GM19397 (cell line): Measurements from ENCODE around the gene GUCY1A1.
"Not testable (repeated sequence)": the region's sequence is repeated elsewhere in the genome, so short reads cannot be mapped to it uniquely, and the experiment has no call there.

Source experiments
- ATAC-seq: cut with Tn5 transposase; IDR thresholded peaks from one replicate; pipeline ENCODE4 v1.9.1; 2021; ENCODE audit warnings: mild to moderate bottlenecking, moderate library complexity; ENCODE audit not compliant: unreplicated experiment

Gene GUCY1A1, protein sequence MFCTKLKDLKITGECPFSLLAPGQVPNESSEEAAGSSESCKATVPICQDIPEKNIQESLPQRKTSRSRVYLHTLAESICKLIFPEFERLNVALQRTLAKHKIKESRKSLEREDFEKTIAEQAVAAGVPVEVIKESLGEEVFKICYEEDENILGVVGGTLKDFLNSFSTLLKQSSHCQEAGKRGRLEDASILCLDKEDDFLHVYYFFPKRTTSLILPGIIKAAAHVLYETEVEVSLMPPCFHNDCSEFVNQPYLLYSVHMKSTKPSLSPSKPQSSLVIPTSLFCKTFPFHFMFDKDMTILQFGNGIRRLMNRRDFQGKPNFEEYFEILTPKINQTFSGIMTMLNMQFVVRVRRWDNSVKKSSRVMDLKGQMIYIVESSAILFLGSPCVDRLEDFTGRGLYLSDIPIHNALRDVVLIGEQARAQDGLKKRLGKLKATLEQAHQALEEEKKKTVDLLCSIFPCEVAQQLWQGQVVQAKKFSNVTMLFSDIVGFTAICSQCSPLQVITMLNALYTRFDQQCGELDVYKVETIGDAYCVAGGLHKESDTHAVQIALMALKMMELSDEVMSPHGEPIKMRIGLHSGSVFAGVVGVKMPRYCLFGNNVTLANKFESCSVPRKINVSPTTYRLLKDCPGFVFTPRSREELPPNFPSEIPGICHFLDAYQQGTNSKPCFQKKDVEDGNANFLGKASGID

DNA sequence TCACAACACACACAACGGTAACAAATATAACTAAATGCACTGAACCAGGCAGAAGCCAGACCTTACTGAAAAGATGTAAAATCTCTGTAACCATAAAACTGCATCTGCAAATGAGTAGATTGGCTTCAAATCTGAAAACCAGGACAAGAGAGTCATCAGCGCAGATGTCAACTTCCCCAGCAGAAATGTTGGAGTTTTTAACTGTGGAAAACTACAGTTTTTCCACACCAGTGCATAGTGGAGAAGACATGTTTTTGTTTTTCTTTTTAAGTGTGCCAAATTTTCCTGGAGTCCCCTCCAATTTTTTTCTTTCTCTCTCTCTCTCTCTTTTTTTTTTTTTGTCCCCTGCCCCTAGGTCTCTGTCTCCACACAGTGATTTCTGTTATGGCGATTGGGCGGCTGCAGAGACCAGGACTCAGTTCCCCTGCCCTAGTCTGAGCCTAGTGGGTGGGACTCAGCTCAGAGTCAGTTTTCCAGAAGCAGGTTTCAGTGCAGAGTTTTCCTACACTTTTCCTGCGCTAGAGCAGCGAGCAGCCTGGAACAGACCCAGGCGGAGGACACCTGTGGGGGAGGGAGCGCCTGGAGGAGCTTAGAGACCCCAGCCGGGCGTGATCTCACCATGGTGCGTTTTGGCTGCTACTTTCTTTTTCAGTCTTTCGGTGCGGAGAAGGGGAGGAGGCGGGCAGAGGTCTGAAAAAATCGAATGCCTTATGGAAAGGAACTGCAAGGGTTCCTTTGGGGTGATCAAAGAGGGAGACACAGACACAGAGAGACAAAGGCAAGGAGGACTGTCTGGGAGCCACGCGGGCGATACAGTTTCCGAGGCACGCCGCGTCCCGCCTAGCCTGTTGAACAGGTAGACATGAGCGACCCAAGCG lies at the start of gene GUCY1A1:
Gene GUCY1A1, plus strand, starts transcription at position 505 of the 878 bp plus-strand sequence. CDS start 30,020 bp downstream, outside the sequence.
- peak; percentile 24 for ATAC-seq

DNA sequence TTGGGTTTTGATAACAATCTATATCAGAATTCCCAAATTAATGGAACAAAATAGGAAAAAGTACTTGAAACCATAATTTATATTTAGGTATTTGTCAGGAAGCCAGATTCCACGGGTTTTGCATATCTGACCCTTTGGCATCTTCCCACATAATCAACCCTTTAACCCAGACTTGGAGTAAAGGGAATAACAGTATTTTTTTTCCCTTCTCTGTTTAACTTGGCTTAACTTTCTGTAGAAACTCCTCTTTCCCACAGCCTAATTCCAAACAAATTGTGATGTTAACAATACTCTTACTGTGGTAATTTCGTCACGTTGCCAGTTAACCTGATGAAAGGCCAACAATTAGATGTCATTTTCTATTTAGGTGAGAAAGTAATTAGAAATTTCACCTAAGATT lies 49.4 kb upstream of the GUCY1A1 start:
- ATAC-seq: no peak

DNA sequence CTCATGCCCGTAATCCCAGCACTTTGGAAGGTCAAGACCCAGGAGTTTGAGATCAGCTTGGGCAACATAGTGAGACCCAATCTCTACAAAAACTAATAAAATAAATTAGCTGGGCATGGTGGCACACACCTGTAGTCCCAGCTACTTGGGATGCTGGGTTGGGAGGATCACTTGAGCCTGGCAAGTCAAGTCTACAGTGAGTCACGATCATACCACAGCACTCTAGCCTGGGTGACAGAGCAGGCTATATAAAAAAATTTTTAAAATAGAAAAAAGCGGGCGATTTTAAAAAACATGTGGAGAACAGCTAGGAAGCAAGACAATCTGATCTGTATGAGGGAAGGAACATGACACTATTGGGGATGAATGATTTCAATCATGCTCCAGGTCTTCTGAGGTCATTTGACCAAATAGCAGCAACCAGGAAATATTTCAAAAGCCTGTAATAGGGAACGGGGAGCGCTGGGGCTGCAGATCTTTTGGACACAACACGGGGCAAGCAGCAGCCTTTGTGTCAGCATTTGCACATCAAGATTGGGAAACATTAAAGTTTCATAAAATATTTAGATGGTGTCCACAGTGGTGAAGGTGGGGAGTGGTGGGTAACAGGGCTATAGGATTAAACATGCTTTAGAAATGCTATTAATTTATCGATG lies 48.3 kb upstream of the GUCY1A1 start:
- ATAC-seq: no peak

DNA sequence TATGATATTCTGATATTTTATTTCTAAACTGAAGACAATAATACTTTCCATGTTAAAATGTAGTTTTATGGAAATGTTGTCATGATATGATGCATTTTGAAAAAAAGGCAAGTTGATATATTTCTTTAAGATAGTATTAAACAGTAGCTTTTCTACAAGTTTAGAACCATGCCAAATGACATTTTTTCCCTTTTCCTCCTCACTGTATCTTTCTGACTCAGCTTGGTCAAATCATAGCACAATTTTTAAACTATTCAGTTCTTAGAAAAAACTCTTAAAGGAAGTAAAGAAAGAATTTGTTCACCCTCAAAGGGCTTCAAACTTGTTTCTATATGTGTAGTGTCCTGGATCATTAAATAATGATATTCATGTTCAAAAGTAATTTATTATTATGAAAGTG lies 46.0 kb upstream of the GUCY1A1 start:
- no peak for ATAC-seq

DNA sequence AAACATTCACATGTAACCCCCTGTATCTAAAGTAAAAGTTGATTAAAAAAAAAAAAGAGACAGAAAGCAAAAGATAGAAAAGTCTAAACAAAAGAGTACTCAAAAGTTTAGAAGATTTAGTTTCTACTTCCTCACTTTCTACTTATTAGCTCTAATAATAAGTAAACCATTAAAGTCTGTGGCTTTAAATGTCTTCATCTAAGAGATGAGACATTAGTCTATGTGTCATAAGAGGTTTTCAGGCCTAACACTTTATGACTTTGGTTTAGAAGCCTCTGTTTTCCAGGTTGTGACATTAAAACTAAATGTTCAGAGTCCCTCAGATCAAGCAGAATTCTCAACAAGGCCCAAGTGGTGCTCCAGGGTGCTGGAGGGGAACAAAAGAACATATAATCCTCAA lies 42.2 kb upstream of the GUCY1A1 start:
- ATAC-seq: peak; percentile 83

DNA sequence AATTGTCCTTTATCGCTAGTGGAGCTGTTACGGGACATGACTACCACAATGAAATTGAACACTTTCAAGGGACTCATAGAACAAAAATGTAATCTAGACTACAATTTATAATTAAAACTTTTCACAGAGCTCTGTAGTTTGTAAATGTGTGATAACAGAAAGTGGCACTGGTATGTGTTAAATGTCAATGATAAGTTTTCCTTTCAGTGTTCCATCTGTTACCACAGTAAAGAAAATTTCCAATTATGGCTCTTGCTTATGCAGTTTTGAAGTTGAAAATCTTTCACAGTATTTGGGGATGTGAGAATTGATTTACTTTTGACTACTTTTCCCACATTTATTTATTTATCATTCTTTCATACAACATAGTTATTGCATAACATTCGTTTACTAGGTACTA lies 40.1 kb upstream of the GUCY1A1 start:
- ATAC-seq: no peak

DNA sequence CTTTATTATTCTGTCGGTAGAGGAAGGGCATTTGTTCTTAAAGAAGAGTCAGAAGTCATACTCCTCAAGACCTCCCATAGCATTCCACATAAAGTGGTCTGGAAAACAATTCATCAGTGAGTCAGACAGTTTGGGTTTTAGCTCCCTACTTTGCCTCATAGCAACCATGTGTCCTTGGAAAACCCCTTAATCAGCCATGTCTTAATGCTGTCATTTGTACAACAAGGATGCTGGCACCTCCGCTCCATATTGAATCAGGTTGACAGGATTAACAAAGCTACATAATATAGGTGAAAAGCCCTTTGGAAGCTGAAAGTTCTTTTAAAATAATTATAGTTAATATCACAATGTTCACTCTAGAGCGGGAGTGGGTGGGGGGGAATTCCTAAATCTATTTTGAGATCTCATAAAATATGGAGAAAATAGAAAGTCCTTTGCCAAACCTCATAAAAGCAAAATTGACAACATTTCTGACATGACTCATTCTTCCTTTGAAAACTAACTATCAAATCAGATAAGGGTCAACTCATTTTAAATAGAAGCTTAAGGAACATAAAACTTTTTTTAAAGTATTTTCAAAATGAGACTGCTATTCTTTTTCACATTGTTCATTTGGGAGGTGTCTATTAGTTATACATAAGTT lies 37.3 kb upstream of the GUCY1A1 start:
- no peak for ATAC-seq

DNA sequence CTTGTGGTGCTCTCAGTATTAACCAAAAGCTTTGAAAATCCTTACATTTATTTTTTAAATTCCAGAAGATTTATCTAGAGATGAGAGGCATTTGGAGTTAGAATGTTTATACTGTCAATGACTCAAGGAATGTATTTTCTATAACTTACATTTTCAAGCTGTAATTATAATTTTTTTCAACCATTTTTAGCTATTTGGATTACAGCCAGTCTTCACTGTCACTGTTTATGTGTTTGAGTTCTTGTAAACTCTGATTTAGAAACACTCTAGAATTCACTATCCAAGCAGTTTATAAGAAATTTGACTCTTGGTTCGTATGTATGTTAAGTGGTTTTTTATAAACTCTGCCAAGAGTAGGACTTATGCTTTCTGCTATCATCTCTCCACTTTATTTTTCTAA lies 36.7 kb upstream of the GUCY1A1 start:
- ATAC-seq: no peak

DNA sequence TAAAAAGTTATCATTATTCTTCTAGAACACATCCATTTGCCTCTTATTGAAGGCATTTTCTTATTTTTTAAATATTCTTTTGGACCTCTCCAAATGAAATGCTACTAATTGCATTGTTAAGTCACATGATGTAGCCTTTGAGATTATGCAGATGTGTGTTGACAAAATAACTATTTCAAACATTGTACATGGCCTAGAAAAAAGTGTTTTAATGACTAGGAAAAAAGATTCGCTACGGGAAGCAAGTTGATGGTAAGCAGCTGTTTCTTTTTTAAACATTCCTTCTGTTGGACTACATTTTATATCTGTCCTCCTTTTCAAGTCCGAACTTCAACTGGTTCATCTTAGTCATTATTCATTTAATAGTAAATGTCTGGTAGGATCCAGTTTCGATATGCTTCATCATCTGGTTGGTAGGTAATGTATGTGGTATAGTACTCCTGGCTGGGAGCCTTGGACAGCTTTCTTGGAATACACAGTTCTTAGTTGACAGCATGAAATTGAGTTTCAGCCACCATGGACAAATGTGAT lies 34.3 kb upstream of the GUCY1A1 start:
- ATAC-seq: no peak

DNA sequence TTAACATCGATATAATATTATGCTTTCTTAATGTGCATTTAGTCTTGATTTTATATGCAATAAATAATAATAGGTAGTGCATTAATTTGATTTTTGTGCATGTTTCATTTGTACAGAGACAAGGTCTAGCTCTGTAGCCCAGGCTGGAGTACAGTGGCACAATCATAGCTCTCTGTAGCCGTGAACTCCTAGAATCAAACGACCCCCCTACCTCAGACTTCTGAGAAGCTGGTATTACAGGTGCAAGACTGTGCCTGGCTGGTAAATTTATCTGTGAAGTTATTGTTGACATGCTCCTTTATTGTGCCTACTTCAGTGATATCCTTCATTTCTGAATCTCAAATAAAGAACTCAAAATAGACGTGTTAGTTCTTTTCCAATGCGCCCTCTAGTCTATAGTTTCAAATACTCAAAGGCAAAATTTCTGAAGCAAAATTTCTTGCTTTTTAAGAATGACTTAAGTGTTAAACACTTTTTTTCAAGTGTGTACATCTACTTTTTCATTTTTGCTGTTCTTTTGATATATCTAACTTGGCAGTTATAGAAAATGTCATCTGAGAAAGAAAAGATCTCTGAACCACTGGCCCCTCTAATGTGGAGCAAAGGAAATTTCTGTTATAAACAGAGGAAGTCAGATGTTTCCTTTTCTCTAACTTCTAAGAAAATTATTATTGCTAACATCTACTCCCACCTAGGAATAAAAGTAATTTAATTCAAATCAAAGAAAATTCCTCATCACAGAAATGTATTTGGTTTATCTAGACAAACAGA lies 28.3 kb upstream of the GUCY1A1 start:
- no peak for ATAC-seq

DNA sequence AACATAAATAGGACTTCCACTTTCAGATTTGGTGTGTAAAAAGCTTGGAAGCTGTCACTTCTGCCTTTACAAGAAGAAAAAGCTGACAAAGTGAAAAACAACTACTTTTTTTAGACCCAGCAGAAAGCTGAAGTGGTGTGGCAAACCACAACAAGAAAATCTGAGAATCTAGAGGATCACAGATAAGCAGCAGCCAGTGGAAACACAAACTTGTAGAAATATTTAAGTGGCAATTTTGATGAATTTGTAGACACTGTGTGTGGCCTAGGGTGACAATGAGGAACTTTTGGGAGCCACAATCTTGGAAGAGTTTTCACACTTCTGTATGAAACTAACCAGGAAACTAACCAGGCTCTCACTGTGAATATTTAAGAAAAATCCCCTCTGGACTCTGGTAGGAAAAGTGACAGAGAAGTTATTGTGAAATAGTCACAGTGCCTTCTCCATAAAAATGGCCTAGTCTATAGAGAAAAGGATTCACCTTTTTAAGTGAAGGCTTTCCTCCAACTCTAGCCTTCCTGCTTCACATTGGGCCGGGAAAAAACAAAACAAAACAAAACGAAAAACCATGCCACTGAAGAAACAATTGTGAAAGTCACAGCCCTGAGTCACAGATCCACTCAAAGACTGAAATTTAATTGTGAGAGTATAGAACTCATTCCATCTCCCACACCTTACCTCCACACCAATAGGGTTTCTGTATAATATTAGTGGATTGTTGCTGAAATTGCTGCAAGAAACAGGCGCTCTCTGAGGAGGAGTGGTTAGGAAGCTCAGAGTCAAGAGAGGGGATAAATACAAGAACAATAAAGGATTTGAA lies 26.7 kb upstream of the GUCY1A1 start:
- peak; percentile 78 for ATAC-seq

DNA sequence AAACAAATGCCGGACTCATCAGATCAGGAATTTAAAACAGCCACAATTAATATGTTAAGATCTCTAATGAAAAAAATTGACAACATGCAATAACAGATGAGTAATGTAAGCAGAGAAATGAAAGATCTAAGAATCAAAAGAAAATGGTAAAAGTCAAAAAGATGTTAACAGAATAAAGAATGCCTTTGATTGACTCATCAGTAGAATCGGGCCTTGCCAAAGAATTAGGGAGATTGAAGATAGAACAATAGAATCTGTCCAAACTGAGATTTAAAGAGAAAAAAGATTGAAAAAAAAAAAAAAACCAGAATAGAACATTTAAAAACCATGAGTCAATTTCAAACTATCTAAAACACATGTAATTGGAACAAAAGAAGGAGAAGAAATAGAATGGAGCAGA lies 25.9 kb upstream of the GUCY1A1 start:
- ATAC-seq: no peak

DNA sequence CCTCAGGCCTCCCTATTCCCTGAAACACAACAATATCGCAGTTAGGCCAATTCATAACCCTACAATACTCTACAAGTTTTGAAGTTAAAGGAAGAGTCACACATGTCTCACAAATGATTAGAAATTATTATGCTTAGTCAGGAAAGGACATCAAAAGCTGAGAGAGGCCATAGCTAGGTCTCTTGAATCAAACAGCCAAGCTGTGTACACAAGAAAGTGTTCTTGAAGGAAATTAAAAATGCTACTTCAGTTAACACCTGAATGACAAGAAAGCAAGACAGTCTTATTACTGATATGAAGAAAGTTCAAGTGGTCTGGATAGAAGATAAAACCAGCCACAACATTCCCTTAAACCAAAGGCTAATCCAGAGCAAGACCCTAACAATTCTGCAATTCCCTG lies 23.6 kb upstream of the GUCY1A1 start:
- no peak for ATAC-seq

DNA sequence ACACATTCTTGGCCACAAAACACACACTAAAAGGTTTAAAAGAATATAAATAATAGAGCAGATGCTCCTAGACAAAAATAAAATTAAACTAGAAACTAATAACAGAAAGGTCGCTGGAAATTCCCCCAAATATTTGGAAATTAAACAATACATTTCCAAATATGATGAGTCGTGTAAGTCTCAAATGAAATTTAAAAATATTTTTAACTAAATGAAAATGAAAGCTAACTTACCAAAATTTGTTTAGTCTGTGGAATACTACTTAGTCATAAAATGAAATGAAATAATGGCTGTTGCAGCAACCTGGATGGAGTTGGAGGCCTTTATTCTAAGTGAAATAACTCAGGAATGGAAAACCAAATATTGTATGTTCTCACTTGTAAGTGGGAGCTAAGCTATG lies 20.6 kb upstream of the GUCY1A1 start:
- ATAC-seq: no peak

DNA sequence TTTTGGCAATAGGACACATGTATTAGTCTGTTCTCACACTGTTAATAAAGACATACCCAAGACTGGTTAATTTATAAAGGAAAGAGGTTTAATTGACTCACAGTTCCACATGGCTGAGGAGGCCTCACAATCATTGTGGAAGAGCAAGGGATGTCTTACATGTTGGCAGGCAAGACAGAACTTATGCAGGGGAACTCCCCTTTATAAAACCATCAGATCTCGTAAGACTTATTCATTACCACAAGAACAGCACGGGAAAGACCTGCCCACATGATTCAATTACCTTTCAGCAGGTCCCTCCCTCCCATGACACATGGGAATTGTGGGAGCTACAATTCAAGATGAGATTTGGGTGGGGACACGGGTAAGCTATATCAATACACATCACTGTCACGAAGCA lies 15.9 kb upstream of the GUCY1A1 start:
- ATAC-seq: not testable (repeated sequence)

DNA sequence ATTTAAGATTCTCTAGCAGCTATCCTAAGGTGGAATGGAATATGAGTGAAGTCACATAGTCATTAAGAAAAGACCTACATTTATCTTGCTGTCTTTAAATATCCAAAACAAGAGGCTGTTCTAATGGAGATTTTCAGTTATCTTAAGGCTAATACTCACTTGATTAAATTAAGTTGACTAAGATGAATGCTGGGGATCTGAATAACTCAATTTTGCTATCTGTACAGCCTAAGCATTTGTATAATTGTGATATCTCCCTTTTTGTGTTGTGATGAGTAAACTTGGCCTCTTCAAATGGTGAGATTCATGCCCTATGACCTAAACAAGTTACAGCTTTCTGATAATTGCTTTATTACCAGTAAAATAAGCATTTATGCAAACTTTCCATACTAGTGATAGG lies 13.6 kb upstream of the GUCY1A1 start:
- no peak for ATAC-seq

DNA sequence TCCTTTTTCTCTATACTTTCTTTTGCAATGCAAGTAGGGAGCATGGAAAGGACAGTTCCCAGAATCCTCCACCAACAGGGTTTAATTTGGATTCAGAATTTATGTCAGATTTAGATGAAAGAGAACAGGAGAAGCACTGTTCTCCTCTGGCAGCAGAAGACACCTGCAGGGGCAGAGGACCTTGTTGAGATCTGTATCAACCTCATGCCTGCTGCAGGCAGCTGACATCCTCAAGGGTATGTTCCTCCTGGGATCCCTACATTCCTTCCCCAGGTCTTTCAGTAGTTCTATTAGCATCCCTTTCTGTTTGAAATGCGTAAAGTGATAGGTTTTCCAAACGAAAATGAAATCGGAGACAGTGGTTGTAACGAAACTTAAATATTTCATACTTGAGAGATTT lies 10.6 kb upstream of the GUCY1A1 start:
- ATAC-seq: no peak

DNA sequence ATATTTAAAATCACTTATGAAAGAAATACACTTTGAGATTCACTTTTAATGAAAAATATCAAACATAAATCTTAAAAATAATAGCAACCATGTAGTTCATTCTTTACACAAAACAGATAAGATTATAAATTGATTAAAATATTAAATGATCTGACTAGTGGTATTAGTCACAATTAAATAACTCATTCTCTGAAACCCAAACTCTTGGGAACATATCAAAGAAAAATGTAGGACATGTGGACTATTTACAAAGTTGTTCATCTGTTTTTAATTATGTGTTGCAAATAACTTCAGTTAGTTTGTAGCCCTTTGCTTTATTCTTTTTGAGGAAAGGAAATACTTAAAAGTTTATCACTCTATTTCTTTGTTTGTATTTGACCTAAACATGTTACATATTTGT lies 9.5 kb upstream of the GUCY1A1 start:
- no peak for ATAC-seq
